GM21576 (cell line): ENCODE results near the gene C13orf46.

Source experiments
- ATAC-seq: cut with Tn5 transposase; IDR thresholded peaks from one replicate; pipeline ENCODE4 v1.9.1; 2021; ENCODE audit warnings: mild to moderate bottlenecking, moderate library complexity; ENCODE audit not compliant: unreplicated experiment

Gene C13orf46

DNA sequence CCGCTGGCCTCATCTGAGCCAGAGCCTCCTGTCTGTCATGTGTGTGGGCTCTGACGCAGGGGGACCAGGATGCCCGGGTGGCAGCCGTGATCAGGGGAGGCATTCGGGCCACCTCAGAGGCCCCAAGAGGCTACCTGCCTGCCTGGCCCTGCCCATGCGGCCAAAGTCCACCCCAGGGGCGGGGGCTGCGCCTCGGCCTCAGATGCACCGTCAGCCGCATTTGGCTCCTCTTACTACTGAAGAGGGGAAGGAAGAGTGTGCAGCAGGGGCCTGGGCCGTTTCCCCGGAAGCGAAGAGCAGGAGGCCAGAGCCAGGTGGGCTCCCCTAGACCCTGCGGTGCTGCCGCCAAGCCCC, 34.0 kb downstream of the C13orf46 start:
- ATAC-seq: no peak

DNA sequence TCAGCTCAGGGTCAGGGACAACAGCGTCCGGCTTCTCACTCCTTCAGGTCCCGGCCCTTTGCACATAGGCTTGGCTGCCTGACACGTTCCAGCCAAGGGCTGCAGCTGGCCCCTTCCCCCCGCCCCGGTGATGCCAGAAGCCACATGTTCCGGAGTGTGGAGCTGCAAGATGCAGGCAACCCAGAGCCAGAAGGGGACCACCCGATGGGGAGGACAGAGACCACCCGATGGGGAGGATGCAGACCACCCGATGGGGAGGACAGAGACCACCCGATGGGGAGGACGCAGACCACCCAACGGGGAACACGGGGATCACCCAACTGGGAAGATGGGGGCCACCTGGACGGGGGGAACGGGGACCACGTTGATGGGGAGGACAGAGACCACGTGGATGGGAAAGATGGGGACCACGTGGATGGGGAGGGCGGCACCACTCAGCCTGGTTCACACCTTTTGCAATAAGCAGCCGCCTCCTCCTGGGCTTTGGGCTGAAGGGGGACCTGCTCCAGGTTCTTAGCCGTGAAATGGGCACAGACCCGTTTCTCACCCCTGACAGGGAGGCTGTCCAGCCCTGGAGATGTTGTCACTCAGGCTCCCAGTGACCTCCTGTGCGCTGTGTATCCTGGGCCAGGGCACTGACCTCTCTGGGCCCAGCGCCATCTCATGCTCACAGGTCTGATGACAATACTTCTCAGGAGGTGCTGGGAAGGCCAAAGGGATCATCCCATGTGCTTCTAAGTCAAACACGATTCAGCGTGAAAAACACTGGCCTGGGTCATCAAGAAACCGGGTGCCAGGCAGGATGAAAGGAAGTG, 34.5 kb downstream of the C13orf46 start:
- no peak for ATAC-seq

DNA sequence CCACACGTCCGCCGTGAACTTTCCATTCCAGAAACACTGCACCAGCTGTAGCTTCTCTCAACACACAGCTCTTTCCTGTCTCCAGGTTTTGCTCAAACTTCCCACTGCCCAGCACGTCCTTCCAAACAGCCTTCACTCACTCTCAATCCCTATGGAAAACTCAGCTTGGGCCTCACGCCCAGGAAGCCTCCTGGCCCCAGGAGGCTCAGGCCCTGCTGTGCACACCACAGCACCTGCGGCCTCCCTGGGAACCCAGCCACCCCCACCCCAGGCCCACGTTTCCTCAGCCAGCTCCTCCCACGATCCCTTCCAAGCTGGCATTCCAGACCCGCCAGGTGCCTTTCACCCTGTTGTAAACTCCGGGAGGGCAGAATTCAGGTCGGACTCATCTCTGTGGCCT, 35.2 kb downstream of the C13orf46 start:
- no peak for ATAC-seq

DNA sequence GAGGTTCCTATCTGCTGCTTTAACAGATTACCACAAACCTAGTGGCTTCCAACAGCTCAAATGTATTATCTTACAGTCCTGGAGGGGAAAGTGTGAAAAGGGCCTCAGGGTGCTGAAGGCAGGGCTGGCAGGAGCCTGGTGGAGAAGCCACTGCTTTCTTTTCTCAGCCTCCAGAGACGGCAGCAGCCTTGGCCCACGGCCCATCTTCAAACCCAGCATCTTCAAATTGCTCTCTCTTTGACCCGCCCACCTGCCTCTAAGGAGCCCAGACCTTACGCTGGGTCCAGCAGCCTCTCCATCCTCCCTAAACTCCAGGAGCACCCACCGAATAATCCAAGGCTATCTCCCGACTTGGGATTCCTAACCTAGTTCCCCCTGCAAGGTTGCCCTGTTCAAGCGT, 35.6 kb downstream of the C13orf46 start:
- ATAC-seq: no peak

DNA sequence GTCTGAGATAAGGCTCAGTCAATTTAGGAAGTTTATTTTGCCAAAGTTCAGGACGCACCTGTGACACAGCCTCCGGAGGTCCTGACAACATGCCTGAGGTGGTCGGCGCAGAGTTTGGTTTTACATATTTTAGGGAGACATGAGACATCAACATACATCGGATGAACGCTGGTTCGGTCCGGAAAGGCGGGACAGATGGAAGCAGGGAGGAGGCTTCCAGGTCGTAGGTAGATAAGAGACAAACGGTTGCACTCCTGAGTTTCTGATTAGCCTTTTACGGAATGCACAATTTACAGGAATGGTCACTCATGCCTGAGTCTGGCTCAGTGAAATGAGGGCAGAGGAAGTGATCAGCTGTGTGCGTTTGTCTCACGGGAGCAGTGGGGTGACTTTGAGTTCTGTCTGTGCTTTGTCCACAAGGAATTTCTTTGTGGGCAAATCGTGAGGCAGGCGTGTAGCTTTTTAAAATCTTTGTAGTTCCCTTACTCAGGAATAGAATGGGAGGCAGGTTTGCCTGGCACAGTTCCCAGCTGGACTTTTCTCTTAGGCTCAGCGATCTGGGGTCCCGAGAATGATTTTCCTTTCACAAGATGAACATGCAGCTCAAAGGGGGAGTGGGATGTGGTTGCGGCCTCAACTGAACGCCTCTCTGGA, 36.2 kb downstream of the C13orf46 start:
- no peak for ATAC-seq

DNA sequence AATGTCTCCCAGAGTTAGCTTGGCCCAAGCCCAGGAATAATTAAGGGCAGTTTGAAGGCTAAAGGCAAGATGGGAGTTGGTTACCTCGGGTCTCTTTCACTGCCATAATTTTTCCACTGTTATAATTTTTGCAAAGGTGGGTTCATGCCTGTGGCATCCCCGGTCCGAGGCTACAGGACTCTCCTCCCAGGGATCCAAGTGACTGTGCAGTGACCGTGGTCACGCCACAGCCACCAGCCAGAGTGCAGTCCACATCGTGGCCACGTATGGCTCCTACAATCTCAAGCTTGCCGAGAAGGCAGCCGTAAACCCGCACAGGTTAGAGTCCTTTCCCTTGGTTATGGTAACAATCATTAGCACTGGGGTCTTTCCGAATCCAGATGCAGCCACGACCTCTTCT, 36.8 kb downstream of the C13orf46 start:
- no peak for ATAC-seq

DNA sequence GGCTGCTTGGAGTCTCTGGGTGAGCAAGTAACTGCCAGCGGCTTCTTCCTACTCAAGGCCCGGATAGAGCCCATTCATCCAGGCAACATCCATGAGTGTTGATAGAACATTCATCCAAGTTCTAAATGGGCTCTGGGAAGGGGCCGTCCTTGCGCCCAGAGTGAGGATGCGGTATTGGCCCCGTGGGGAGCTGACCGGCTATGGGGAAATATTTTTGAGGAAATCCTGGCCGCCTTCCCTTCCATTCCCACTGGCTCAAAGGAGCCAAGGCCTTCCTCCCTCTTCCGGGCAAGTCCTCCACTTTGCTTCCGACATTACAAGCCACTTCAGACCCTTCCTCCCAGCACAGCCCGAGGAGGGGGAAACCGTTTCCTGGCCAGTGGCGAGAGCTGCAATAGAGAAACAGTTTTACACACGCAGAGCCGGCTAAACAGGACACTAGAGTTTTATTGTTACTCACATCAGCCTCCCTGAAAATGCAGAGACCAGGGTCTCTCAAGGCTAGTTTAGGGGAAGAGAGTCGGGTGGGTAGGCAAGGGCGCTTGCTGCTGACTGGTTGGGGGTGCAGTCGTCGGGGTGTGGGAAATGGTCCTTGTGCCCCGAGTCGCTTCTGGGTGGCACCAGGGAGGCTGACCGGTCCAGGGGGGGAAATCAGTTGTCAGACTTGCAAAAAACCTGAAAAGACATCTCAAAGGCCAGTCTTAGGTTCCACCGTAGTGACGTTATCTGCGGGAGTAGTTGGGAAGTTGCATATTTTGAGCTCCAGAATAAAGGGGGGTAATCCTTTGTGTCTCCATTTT, 37.5 kb downstream of the C13orf46 start:
- ATAC-seq: no peak

DNA sequence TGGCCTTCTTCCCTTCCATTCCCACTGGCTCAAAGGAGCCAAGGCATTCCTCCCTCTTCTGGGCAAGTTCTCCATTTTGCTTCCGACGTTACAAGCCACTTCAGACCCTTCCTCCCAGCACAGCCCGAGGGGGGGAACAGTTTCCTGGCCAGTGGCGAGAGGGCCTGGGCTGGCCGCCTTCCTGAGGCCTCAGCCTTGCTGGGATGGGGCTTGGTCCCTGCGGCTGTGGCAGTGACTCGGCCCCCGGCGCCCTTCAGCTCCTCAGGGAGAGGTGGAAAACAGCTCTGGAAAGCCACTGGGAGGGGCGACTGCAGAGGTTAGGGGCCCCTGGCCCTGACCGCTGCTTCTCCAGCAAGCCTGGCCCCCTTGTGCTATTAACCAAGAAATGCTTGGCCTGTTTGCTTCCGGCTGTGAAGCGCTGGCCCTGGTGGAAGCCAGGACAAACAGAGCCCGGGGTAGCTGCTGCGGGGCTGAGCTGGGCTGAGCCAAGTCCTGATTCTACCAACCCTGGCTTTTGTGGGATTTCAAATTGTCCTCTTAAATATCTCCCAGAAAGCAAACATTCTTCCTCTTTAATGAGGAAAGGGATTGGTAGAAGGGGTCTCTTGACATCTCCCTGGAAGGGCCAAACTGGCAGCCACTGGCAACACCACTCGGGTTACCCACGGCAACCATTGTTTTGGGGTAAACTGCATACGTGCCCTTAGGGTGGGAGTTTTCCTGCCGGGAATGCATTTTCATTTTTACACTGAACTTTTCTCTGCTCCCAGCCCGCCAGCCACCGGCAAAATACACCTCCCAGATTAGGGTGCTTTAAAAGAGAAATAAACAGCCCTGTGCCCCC, 38.7 kb downstream of the C13orf46 start:
- no peak for ATAC-seq

DNA sequence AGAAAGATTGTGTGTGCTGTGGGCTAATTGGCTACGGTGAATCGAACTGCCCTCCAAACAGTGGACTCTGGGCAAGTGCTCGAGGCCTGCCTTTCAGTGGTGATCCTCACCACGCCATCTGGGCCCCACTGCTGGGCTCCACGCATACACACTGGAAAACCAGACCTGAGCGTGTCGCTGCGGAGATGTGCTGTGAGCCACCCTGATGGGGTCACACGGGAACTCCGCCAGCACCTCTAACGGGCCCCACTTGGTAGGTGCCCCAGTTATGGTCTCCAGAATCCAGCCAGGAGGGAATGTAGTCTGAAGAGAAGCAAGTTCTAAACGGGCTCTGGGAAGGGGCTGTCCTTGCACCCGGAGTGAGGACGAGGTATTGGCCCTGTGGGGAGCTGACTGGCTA, 39.3 kb downstream of the C13orf46 start:
- ATAC-seq: no peak

DNA sequence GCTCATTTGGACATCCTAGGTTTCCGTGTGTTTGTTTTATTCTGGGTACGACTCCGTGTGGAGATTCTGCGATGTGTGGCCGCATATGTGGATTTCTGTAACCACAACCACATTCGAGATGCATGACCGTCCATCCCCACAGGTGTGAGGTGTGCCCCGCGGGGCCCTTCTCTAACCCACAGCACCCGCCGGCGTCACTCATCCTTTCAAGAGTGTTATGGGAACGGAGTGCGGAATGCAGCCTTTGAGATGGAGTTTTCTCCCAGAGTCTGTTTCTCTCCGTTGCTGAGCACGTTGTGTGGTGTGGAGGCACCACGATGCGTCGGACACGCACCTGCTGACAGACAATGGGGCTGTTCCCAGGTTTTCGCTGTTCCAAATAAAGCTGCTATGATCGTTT, 40.0 kb downstream of the C13orf46 start:
- no peak for ATAC-seq

DNA sequence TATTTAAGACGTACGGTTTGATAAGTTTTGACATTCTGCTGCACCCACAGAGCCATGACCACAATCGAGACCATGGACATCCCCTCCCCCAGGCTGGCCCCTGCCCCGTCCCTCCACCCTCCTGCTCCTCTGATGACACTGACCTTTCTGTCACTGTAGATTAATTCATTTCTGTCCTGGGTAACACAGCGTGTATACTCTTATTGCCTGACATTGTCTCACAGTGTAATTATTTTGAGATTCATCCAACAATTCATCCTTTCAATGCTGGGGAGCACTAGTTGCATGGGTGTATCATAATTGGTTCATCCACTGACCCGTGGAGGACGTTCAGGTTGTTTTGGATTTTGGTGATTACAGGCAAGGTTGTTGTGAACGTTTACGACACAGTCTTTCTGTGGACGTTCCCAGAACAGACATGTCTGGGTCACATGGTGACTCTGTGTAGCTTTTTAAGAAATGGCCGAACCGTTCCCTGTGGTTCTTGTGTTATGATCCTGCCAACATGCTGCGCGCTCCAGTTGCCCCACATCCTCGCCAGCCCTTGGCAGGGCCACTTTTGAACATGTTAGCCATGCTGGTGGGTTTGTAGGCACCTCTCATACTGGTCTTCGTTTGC, 41.9 kb downstream of the C13orf46 start:
- ATAC-seq: no peak

DNA sequence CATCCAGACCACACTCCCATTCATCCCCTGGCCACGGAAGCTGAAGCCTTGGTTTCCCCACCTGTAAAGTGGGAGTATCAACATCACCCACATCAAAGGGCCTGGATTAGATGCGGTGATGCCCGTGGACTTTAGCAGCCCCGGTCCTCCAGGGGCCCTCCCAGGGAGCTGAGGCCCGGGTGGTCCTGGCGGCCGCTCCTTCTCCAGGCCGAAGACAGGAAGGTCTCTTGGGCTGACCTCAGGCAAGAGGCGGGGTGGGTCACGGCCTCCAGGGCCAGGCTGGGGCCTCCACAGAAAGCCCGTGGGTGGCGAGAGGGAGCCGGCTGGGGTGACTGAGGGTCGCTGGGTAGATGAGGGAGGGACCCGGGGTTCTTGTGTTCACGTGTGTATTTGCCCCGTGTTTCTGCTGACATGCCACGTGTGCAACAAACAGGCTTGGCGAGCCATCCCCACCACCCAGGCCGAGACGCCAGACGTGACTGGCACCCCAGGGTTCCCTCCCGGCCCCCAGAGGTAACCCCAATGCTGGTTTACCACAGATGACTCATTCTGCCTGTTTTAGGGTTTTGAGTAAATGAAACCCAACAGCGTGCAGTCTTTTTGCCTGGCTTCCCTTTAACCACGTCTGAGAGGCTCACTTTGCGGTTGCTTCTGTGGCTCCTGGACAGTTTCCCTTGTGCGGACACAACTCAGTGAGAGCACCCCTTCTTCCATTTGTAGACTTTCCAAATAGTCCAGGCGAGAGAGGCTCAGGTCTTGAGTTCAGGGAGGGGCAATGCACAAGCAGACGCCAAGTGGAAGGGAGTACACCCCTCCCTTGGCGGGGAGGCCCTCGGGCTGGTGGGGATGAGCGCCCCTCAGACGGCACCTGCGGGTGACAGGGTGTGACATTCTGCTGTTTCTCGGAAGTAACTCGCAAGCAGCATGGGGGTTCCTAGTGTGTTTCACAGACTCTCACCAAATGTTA, 42.9 kb downstream of the C13orf46 start:
- no peak for ATAC-seq

DNA sequence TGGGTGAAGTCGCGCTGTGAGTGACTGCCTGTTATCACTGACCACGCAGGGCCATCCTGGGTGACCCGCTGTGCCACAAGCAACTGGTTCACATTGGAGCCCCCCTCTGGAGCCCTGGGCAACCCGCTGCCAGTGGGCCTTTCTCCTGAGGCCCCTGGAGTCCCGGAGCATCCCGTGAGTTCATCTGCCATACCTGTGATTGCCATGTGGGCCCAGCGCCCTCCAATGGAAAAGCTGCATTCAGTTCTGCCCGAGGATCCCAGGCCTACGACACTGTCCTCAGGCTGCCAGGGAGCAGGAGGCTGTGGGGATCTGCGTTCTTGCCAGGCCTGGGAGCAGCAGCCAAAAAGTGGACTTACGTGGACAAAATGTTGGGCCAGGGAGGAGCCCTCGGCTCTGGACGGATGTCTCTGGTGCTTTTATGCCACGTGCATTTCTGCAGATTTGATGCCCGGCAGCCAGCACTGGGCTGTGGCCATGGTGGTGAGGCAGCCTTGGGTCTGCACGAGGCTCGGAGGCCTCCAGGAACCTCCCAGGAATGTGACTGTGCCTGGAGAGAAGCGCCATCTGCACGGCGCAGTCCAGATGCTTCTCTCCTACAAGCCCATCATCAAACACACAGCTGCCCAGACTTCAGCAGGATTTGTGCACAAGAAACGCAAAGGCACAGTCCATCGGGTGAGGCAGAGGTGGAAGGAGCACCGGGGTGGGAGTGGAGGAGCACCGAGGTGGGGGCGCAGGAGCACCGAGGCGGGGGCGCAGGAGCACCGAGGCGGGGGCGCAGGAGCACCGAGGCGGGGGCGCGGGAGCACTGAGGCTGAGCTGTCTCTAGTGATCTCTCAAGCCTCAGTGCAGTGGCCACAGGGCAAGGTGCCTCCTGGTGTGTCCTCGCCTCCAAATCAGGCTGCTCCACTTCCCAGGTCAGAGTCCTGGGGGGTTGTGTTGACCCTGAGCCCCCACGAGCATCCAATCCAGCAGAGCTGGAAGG, 44.0 kb downstream of the C13orf46 start:
- no peak for ATAC-seq

DNA sequence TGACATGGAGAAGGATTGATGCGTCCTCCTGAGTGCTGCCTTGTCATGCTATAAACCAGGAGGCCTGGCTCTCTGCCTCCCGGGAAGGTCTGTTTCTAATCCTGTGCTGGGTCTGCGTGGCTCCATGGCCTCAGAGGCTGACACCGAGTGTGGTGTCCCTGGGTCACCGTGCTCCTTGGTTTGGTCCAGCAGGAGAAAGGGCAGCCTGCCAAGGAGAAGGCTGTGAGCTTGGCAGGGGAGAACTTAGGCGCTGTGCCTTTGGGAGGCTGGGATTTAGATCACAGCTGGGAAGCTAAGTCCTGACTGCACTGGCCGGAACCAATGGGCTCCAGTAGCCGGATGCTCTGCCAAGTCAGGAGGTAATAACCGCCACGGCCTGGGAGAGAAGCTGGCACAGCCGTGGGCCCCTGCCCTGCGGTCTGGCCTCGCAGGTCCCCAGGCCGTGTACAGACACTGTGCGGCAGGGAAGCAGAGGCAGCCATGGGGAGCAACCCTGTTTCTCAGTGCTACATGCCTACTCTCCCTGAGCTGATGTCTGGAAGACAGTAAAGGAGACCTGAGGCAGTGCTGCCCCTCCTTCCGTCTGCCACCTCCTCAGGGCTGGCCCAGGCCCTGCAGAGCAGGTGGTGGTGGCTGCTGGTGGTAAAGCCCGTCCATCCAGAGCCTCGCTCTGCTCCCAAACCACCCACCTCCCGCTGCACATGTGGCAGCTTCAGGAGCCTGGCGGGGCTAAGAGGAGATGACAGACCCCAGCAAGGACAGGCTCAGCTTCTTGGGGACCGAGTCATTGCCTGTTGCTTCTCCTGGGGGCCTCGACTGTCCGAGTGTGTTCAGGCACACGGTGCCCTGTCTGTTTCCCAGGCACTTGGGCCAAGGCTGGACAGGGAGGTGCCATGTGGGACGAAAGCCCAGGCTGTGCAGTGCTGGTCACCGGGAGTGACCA, 44.9 kb downstream of the C13orf46 start:
- no peak for ATAC-seq

DNA sequence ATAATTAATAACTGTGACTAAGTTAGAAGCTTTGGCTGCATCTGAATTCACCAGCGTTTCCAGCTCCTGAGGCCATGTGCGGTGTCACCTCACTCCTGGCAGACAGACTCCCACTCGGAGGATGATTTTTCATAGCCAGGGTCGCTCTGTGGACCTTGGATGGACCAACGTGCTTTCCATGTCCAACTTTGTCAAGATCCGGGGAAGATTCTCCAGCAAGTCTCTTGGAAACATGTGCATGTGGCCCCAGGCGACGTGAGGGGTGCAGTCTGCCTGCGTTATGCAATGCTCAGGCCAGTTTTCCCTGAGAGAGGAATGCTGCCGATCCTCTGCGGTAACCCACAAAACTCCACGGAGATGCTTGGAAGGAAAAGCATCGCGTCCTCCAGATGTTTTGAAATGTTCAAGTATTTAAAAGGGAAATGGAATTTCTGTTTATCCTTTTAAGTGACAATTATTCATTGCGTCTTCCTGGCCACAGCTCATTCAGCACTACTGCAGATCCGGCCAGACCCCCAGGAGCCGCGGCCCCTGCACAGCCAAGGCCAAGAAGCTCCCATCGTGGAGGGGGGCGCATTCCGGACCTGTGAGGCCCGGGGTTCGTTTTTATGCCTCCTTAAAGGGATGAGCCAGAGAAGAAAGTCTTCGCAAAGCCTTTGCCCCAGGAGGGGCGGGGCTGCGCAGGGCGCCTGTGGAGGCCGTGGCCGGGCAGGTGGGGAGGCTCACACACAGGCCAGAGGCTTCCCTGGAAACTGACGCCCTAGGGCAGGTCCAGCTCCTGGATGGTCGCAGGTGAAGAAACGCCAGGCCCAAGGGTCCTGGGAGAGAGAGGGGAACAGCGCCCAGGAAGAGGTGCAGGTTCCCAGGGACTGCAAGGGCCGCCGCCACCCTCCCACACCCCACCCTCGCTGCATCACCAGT, 46.0 kb downstream of the C13orf46 start:
- ATAC-seq: no peak
